Measurements from ENCODE around the gene PIANP.
A peak's percentile ranks its signal among the peaks of the same experiment; 100 is the strongest.

Gene PIANP

GRCh38 chr12:6666211-6666610 is 34.4 kb downstream of the PIANP start:
- DNase-seq: no peak

GRCh38 chr12:6664902-6665301 is 35.7 kb downstream of the PIANP start:
- DNase-seq: no peak

GRCh38 chr12:6662906-6663742 is 37.5 kb downstream of the PIANP start, which contains the start of gene ING4:
TSS of gene ING4 (minus strand) at chr12:6663119. CDS start at chr12:6663101, 18 bp downstream.
- DNase-seq: peak; percentile 99

- DNase-seq: no peak
Measured at GRCh38 chr12:6662602-6662905, 38.1 kb downstream of the PIANP start.

GRCh38 chr12:6653987-6654386 is 46.6 kb downstream of the PIANP start:
- DNase-seq: no peak

- no peak for DNase-seq
Measured at GRCh38 chr12:6653342-6653741, 47.3 kb downstream of the PIANP start.

- DNase-seq: no peak
Measured at GRCh38 chr12:6652391-6652790, 48.2 kb downstream of the PIANP start.

- DNase-seq: no peak
Measured at GRCh38 chr12:6650832-6651231, 49.8 kb downstream of the PIANP start.

GRCh38 chr12:6647083-6647604 is 53.5 kb downstream of the PIANP start, which contains the start of gene ACRBP:
TSS of gene ACRBP (minus strand) at chr12:6647432. CDS start at chr12:6647366, 66 bp downstream.
- peak; percentile 72 for DNase-seq

- DNase-seq: no peak
Measured at GRCh38 chr12:6646276-6647082, 54.1 kb downstream of the PIANP start.

GRCh38 chr12:6644903-6645302 is 55.7 kb downstream of the PIANP start:
- DNase-seq: peak; percentile 67

GRCh38 chr12:6644257-6644596 is 56.4 kb downstream of the PIANP start:
- DNase-seq: no peak
